Bone marrow (tissue), 2 donors: Measurements from ENCODE around the gene BATF.
"Not testable (repeated sequence)": the region's sequence is repeated elsewhere in the genome, so short reads cannot be mapped to it uniquely, and the experiment has no call there.

Source experiments
- DNase-seq, 2 donors: peaks; one replicate each; lab custom pipeline; 2025; lab: John Stamatoyannopoulos, UW

BATF gene, protein sequence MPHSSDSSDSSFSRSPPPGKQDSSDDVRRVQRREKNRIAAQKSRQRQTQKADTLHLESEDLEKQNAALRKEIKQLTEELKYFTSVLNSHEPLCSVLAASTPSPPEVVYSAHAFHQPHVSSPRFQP

DNA sequence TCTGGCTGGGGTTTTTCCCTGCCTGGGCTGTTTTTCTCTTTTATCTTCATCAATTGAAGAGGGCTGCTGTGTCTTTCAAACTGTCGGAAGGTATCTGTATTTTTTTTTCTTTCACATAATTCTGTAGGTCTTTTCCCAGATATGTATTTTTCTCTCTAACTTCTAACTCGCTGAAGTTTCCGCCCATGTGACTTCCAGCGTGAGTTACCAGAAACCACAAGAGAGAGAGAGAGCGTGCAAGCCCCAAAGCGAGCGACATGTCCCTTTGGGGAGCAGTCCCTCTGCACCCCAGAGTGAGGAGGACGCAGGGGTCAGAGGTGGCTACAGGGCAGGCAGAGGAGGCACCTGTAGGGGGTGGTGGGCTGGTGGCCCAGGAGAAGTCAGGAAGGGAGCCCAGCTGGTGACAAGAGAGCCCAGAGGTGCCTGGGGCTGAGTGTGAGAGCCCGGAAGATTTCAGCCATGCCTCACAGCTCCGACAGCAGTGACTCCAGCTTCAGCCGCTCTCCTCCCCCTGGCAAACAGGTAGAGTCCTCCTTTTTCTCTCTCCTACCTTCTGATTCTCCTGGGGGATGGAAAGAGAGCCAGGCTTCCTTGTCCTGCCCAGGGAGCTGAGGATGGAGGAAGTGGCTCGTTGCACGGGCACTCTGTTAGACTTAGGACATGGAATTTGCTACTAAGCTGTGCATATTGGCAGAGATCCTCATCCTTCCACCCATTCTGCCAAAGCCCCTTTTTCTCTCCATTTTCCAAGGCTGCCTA, at the start of gene BATF:
TSS of gene BATF (plus strand) at position 246 of the 759 bp plus-strand sequence. CDS start at position 460, 214 bp downstream.
- peak; percentile 37 to 51 for DNase-seq

DNA sequence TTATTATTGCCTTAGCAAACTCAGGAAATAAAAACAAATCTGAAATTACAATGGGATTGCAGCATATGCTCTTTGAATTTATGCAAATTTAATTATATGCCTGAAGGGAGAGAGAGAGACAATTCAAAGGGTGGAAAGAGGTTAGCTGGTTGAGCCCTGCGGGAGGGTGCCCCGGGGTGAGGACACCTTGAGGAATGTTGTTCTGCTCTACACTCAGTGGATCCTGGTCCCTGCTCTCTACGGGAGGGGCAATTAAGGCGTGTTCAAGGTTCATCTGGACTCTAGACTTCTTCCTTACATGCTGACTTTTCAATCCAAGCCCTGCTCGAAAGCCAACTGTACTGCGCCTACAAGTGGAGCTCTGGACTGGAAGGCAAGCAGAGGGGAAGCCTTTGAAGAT, 48.1 kb upstream of the BATF start:
- DNase-seq = not testable (repeated sequence)

DNA sequence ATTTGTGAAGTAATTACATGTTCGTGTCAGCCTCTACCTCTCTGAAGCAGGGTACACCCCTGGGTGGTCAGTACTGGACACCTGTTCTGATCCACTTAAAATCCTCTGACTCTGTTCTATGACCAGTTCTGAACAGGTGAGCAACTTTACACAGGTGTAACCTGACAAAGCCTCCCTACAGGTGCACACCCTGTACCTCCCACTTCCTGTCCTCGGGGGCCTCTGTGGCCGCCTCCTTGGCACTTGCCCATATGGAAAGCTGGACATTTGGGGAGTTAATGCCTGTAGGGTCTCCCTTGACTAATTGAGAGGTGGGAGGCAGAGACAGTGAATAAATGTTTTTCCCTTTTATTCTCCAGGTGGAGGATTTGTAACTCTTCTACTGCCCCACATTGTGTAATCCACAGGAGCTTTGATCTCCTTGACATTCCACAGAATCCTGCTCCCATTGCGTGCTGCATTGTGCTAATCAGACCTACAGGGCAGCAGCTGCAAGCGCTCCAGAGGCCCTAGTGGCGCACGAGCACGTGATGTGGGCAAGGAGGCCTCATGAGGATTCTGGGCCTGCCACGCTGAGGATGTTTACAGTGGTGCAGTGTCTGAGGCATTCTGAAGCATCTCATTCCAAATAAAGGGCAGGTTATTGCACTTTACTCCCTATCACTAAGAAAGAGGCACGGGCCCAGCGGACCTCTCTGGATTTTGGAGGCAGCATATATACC, 45.8 kb upstream of the BATF start:
- no peak for DNase-seq

DNA sequence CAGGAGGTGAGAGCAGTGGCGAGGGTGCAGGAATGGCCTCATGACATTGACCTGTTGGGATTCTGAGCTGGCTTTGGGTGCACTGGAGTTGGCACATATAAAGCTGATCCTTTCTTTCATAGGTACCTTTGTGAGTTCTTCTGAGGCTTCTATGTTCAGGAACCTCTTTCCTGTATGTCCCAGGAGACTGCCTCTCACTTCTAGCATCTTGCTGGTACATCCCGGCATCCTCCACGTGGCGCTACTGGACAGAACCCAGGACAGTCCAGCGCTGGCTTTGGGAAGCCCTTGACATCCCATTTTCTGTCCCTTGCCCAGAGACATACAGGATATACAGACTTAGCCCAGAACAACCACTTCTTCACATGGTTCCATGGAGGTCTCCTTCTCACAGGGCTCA, 44.4 kb upstream of the BATF start:
- DNase-seq = no peak

DNA sequence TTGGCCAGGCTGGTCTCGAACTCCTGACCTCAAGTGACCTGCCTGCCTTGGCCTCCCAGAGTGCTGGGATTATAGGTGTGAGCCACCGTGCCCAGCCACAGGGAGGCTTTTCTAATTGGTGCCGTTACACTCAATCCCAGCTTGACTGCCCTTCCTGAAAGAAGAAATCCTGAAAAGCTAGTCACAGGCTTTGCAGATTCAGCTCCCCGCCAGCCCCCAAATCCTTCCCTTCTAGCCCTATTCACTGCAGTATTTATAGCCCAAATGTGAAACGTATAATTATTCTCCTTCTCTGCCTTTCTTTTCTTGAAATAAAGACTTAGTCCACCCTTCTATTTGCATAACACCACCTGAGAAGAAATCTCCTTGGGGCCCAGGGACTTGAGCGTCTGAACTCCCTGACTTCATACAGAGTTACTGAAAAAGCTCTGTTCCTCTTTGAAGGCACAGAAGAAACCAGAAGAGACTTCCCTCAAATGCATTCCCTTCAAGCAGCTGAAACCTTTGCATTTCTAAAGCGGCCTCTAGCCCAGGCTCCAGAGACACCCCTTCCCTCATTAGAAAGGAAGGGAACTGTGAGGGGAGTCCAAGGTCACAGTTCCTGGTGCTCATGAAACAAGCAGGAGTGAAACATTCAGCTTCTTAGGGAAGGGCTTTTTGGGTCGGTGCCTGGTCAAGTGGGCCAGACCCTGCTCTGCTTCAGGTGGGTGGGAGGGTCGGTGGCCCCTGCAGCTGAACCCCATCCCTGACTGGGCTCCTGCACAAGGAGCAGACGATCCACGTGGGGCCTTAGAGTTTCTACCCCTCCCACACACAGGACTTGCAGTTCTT, 42.3 kb upstream of the BATF start:
- no peak for DNase-seq

DNA sequence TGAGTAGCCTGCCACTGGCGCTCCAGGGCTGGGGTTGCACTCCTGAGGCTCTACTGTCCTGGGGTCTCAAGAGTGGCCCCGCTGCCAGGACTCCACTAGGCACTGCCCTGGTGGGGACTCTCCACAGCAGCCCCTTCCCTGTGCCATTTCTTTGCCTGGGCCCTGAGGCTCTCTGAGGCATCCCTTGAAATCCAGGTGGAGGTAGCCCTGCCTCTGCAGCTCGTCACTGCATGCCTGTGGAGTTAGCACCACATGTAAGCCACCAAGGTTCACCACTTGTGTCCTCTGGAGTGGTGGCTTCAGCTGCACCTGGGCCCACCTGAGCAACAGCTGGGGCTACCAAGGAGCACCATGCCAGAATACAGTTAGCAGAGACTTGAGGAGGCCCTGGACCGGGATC, 39.9 kb upstream of the BATF start:
- DNase-seq = no peak

DNA sequence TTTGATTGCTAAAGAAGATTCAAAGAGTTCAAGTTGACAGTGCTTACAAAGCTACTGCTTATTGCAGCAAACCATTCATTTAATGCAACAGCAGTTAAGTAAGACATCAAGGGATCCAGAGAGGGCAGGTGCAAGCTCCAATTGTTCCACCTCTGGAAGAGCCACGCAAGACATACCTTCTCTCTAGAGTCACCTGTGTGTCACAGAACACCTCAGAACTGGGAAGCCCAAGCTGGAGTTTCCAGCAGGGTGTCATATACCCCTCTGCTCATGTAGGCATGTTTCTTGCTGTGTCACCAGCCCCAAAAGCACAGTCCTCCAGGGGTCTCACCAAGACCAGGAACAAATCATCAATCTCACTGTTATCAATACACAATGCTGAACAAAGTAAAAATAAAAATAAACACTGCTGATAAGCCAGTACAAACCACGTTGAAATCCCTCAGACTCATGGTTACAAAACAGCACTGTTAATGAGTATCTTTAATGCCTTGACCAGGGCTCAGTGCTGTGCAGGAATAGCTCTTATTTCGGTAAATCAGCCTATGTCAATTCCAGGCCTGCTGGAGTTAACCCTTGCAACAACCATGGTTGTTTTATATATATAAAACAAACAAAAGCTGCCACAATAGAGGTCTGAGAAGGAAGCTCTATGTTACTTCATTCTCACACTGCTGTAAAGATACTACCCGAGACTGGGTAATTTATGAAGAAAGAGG, 37.4 kb upstream of the BATF start:
- DNase-seq = no peak

DNA sequence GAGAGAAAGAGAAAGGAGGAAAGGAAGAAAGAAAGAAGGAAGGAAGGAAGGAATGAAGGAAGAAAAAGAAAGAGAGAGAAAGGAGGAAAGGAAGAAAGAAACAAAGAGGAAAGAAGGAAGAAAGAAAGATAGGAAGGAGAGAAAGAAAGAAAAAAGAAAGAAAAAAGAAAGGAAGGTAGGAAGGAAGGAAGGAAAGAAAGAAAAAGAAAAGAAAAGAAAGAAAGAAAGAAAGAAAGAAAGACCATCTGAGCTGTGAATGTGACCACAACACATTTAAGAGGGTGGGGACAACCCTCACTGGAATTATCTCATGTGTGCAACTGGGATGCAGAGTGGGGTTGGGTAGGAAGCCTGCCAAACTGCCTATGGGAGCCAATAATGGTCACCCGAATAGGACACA, 36.0 kb upstream of the BATF start:
- DNase-seq = no peak

DNA sequence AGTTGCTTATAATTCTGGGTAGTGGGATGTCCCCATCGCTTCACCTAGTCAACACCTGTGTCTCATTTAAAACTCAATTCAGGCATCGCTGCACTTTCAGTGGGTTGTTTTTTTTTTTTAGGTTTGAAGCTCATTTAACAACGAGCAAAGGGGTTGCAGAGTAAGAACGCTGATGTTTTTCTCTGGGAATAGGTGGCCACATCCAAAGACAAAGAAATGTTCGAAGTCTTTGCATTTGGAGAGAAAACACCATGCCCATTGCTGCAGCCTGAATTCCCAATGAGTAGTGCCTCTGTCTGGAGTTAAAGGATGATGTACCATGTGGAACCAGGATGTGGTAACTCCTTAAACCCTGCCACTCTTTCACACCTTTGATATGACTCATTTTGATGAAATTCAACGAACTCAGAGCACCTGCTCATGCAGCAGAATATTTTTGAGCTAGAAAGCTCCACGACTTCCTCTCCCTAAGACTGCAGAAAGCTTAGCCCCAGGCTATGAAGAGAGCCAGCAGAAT, 35.1 kb upstream of the BATF start:
- DNase-seq = no peak

DNA sequence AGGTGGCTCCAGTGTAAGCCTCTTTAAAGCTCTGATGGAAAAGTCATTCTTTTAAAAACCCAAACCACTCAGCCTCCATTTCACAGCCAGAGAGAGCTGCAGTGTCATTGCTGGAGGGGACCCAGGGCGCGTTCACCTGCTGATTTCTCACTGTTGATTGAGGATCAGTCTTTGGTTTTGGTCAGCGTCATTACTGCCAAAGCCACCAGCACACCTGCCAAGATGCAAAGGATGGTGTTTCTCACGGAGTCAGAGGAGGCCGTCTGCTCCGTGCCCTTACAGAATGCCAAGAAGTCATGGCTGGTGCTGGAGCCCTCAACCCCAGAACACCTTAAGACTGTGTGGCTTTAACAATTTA, 32.8 kb upstream of the BATF start:
- DNase-seq = no peak

DNA sequence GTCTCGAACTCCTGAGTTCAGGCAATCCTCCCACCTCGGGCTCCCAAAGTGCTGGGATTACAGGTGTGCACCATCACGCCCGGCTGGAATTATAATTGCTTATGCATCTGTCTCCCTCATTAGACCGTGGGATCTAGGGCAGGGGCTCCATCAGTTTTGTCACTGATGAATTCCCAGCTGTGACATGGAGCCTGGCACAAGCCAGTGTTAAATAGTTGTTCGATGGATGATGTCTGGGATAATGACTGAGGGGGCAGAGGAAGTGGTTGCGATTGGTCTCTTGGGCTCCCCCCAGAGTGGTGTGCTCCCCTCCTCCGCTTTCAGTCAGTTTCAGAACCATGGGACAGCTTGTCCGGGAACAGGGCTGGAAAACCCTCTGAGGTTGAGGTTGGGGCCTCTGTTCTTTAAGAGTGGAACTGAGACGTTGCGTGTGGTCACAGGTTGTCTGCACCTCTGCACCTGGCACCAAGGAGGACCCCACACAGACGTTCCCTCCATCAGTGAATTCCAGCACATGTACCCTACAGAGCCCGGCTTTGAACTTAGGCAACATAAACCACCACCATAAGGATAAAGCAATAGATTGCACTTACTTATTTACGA, 30.8 kb upstream of the BATF start:
- no peak for DNase-seq

DNA sequence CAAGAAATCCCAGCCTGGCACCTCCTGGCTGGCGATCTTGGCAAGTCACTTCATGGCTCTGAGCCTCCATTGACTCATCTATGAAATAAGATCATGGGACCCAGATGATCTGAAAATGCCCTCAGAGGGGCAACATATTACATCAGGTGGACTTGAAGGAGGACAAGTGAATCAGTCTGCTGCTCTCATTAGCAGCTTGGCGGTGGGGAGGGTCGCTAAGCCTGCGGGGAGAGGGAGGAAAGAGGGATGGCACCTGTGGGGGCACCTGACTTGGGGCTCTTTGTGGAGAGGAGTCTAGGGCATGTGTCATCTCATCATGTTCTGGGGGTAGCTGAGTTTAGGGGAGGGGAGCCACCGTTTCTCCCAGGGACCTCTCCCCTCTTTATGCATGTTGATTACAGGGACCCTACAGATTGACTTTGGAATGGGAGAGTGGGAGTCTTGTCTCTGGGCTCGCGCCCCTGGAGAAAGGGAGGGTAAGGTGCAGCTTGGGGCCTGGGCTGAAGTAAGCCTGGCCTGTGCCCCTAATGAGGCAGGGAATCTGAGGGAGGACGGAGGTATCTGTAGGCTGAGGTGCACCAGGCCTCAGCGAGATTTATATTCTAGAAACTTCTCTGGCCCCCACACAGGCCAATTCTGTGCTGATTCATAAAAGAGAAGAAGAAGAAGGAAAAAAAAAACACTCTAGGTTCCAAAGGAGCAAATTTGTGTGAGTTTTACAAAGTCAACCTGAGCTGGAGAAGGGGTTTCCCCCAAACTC, 29.3 kb upstream of the BATF start:
- DNase-seq = no peak

DNA sequence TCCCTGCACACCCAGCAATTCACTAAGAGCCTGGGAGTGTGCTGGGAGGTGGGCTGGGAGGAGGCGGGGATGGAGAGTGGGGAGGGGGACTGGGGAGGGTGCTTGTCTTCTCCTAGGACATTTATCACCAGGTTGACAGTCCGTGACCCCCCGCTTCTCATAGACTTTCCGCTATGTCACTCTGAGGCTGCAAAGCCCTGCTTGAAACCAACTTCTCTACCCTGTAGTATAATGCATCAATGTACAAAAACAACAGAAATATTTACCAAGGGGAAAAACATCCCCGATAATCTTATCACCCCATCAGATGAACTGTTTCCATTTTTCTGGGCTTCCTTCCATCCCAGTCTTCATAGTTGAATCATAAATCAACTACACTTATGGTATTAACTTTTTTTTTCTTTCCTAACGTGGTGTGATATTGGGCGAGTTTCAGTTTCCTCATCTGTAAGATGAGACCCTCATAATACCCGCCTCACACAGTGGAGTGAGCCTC, 28.6 kb upstream of the BATF start:
- DNase-seq = no peak

DNA sequence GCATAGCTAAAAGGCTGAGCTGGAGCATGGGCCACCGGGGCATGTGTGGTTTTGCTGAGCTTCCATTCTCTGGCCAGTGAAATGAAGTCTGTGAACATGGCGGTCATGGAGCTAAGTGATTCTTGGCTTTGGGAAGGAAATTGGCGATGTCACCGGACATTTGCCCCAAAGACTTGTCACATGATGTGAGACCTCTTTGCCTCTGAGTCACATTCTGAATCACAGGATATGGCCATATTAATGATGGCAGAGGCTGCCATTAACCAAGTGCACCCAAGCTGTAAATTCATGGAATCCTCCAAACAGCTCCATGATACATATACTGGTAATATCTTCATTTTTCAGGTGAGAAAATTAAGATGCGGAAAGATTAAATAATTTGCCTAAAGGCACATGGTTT, 27.4 kb upstream of the BATF start:
- no peak for DNase-seq

DNA sequence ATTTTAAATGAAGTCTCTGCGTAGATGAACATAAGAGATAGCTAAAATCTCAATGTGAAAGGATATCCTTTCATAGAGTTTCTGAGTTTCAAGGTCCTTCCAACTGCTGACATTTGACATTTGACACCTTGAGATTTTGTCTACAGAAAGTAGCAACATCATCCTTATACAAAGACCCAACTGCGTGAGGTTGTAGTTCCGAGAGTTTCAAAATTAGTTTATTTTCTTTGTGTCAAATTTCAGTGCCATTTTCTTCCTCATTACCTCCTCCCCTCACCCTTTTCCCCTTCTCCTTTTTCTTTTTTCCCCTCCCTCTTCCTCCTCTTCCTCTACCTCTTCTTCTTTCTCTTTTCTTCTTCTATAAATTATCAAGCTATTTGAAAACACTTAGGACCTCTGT, 26.9 kb upstream of the BATF start:
- DNase-seq = no peak

DNA sequence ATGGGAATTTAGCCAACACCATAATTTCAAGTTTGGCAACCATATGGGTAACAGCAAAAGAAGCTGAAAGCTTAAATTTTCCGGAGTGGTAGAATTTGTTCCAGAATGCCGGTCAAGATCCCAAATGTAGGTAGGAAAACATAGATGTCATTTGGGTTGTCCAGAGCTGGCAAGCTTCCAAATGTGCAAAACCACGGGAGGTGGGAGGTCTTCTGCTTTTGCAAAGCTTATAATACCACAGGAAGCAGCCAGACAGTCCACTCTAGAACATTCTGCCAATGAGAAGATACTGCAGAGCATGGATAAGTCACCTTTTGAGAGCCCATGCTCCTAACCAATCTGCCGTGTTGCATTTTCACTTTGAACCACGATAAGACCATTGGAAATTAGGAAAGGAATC, 26.4 kb upstream of the BATF start:
- DNase-seq = no peak

DNA sequence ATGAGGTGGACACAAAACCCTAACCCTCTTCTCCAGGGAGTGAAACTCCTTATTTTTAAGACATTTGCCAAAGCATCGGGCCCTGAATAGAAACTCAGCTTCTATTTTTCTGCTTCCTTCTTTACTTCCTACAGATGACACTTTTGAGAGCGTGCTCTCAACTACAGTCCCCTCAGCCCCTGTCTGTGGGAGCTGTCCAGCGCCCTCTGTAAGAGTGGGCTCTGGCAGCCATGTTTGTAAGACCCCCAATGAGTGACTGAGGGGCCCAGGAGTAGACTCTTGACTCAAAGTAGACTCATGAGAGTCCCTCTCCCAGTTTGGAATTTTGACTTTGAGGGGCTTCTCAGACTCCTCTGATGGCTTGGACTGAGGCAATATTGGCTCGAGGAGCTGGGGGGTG, 25.5 kb upstream of the BATF start:
- DNase-seq = no peak

DNA sequence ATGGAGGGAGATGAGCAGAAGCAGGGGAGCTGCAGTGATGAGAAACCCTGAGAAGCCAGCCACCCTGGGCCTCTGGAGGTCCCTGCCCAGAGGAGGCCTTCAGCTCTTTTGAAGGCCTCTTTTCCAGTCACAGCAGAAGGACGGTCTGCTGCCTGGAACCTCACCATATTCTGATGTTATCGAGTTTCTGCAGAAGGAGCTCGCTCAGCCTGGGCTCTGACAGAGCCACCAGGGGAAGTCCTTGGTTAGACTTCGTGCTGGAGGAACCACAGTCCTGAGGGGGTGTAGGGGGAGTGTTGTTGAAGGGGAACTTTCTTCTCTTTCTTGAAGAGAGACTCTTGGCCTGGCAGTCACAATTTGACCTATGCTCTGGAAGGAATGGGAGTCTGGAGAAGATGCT, 25.1 kb upstream of the BATF start:
- DNase-seq = peak in 1 of 2 donors; percentile 70

DNA sequence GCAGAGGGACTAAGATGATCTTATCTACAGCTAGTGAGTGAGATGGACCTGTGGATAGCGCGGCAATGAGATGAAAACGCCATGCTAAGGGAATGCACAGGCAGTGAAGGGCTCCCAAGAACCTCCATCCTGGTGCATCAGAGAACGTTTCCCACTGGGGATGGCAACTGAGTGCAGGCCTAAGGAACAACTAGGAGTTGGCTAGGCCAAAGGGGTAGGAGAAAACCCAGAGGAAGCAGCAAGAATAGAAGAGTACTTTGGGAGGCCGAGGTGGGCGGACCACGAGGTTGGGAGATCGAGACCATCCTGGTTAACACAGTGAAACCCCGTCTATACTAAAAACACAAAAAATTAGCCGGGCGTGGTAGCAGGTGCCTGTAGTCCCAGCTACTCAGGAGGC, 24.6 kb upstream of the BATF start:
- no peak for DNase-seq
